ENCODE data around the gene SF3B1.
"Not testable (repeated sequence)": the region's sequence is repeated elsewhere in the genome, so short reads cannot be mapped to it uniquely, and the experiment has no call there.

The SF3B1 gene

DNA sequence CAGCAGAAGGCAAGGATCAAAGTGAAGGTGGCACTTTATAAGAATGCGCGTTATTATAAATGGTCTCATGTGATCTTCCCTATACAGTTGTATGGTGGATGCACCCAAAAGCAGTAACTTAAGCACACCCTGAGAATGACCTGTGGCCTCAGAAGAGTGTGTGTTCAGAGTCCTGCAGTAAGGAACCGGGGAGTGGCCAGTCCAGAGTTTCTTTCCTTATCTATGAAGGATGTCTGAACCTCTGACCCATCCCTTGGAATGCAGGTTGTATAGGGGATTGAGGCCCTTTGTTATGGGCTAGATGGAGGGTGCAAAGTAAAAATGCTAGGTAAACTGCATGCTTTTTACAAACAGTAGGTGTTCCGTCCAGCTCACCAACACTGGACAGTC is 80.7 kb downstream of the SF3B1 start:
- H3K9ac ChIP-seq (ENCODE audit: low read length) = no peak overlapping the region

DNA sequence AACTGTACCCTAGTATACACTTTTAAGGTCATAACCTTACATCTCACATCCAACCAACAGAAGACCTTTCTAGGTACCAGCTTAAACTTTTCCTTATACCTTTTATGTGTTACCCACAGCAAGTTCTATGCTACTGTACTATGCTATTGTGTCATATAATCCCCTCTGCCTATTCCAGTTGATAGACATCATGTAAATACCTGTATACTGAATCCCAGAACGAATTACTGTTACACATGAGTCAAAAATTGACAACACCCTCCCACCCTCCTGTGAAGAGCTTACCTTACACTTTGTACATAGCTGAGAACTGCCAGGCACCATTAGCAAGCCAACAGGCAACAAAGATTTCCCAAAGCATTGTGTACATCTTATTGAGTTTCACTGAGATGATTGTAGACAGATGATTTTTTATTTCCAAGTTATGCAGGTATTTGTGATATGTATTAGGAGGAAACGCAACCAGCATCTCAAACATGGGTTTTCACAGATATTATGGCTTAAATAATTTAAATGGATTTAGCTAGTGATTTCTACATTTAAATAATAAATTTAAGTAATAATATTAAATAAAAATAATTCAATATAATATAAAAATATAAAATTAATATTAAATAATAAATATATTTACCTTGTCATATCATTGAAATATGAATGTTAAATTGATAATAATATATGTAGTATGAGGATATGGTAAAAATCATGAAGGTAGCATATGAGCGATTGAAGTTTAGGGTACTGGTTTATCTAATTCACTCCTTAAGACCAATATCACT is 81.2 kb downstream of the SF3B1 start:
- Histone ChIP-seq H3K9me3 (ENCODE audit: control insufficient read depth, low read depth, low read length) (no peaks in the 10 kb centered on the region), H3K4me1 (ENCODE audit: control insufficient read depth, low read depth, low read length) (no peaks in the 10 kb centered on the region), H3K9ac (ENCODE audit: low read length) (no peak overlapping the region), H3K27ac (ENCODE audit: low read length) (no peak overlapping the region), H3K27me3 (ENCODE audit: control insufficient read depth, insufficient read depth, low read length) (no peaks in the 10 kb centered on the region), H3K4me3 (ENCODE audit: low read length) (no peak overlapping the region), H3K36me3 (ENCODE audit: control insufficient read depth, low read depth, low read length) (no peaks in the 10 kb centered on the region)

More for the DNA sequence above, 80.7 kb downstream of the SF3B1 start:
- no peaks in the 10 kb centered on the region for H3K27me3 ChIP-seq (ENCODE audit: control insufficient read depth, insufficient read depth, low read length)
- no peaks in the 10 kb centered on the region for H3K36me3 ChIP-seq (ENCODE audit: control insufficient read depth, low read depth, low read length)
- H3K4me1 ChIP-seq (ENCODE audit: control insufficient read depth, low read depth, low read length) = no peaks in the 10 kb centered on the region
- H3K9me3 ChIP-seq (ENCODE audit: control insufficient read depth, low read depth, low read length) = no peaks in the 10 kb centered on the region
- no peak overlapping the region for H3K27ac ChIP-seq (ENCODE audit: low read length)
- H3K4me3 ChIP-seq (ENCODE audit: low read length) = no peak overlapping the region

DNA sequence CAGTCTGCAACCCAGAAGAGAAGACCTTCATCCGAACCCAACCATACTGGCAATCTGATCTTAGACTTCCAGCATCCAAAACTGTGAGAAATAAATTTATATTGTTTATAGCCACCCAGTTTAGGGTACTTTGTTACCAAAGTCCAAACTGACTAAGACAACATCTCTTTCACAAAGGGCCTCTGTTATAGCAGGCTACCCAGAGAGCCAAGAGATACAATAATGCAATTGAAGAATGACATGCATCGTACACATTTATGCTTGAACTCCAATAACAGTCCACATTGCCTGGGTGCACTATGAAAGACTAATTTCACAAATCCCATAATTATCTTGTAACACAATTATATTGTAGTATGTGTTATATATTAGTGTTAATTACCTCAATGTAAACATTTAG is 85.1 kb downstream of the SF3B1 start:
- Histone ChIP-seq H3K36me3 (ENCODE audit: control insufficient read depth, low read depth, low read length) (no peaks in the 10 kb centered on the region), H3K27ac (ENCODE audit: low read length) (no peak overlapping the region), H3K4me1 (ENCODE audit: control insufficient read depth, low read depth, low read length) (no peaks in the 10 kb centered on the region), H3K9me3 (ENCODE audit: control insufficient read depth, low read depth, low read length) (no peaks in the 10 kb centered on the region), H3K9ac (ENCODE audit: low read length) (no peak overlapping the region), H3K4me3 (ENCODE audit: low read length) (no peak overlapping the region), H3K27me3 (ENCODE audit: control insufficient read depth, insufficient read depth, low read length) (no peaks in the 10 kb centered on the region)

DNA sequence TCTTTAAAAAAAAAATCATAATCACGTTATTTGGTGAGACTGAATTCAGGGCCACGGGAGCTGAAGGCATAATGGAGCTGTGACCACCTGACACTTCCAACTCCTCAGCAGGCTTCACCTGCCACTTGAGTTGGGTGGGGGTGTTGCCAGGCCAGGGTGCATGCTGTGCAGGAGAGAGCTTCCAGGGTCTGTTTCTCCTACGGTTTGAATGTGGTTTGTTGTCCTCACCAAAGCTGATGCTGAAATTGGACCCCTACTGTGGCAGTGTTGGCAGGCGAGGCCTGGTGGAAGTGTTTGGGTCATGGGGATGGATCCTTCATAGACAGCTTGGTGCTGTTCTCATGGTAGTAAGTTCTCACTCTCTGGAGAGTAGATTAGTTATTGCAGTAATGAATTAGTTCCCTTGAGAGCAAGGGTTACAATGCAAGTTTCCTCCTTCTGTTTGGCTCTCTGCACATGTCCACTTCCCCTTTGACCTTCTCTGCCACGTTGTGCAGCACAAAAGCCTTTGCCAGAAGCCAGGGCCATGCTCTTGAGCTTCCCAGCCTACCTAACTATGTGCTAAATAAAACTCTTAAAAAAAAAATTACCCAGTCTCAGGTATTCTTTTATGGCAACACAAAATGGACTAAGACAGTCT is 86.0 kb downstream of the SF3B1 start:
- H3K27ac ChIP-seq (ENCODE audit: low read length) = no peak overlapping the region
- no peak overlapping the region for H3K4me3 ChIP-seq (ENCODE audit: low read length)
- no peaks in the 10 kb centered on the region for H3K36me3 ChIP-seq (ENCODE audit: control insufficient read depth, low read depth, low read length)
- H3K9me3 ChIP-seq (ENCODE audit: control insufficient read depth, low read depth, low read length) = no peaks in the 10 kb centered on the region
- H3K9ac ChIP-seq (ENCODE audit: low read length) = no peak overlapping the region
- H3K27me3 ChIP-seq (ENCODE audit: control insufficient read depth, insufficient read depth, low read length) = no peaks in the 10 kb centered on the region
- H3K4me1 ChIP-seq (ENCODE audit: control insufficient read depth, low read depth, low read length) = no peaks in the 10 kb centered on the region

DNA sequence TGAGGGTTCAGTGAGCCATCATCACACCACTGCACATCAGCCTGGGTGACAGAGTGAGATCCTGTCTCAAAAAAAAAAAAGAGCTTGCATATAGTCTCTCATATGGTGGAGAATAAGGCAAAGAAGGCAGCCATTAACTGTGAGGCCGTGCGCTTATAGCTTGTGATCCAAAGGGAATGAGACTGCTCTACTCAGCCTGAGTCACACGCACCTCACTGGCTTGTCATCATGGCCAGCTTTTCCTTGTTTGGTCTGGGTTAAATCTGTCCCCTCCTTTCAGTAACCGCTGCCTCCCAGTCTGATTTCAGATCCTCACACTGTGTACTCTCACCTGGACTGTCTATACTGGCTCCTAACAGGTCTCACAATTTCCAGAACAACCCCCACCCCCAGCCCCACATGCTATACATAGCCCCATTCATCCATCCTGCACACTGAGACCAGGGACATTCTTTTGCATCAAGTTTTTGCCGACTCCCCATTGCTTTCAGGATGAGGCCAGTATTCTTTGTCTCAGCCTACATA is 88.9 kb downstream of the SF3B1 start:
- Histone ChIP-seq H3K36me3 (ENCODE audit: control insufficient read depth, low read depth, low read length) (no peaks in the 10 kb centered on the region), H3K4me3 (ENCODE audit: low read length) (no peak overlapping the region), H3K27me3 (ENCODE audit: control insufficient read depth, insufficient read depth, low read length) (no peaks in the 10 kb centered on the region), H3K9ac (ENCODE audit: low read length) (no peak overlapping the region), H3K27ac (ENCODE audit: low read length) (no peak overlapping the region), H3K4me1 (ENCODE audit: control insufficient read depth, low read depth, low read length) (no peaks in the 10 kb centered on the region), H3K9me3 (ENCODE audit: control insufficient read depth, low read depth, low read length) (no peaks in the 10 kb centered on the region)

DNA sequence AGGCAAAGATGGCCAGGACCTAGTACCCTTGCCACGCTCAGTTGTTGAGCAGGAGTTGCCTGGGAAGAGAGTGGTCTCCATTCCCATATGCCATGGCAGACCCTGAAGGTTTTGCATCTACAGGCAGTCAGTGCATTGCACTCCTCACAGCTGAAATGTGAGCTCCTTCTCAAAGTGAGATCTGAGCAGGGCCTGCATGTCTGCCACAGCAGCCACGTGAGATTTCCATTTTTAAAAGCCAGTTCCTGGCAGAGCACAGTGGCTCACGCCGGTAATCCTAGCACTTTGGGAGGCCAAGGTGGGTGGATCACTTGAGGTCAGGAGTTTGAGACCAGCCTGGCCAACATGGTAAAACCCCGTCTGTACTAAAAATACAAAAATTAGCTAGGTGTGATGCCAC is 90.9 kb downstream of the SF3B1 start:
- not testable (repeated sequence) for H3K4me3 ChIP-seq (ENCODE audit: low read length); H3K27ac ChIP-seq (ENCODE audit: low read length); H3K27me3 ChIP-seq (ENCODE audit: control insufficient read depth, insufficient read depth, low read length); H3K9me3 ChIP-seq (ENCODE audit: control insufficient read depth, low read depth, low read length); H3K36me3 ChIP-seq (ENCODE audit: control insufficient read depth, low read depth, low read length); H3K9ac ChIP-seq (ENCODE audit: low read length); H3K4me1 ChIP-seq (ENCODE audit: control insufficient read depth, low read depth, low read length)

DNA sequence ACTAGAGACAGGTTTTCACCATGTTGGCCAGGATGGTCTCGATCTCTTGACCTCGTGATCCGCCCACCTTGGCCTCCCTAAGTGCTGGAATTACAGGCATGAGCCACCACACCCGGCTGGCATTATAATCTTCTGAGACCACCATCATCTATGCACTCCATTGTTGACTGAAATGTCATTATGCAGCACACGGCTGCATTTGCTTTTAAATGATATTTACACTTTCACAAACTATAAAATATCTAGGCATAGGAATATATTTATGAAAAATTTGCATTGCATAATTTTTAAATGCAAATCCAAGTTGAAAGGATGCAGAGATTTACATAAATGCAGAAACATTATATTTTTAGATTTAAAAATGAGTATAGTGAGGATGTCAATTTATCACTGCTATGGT is 94.2 kb downstream of the SF3B1 start:
- H3K4me1 ChIP-seq (ENCODE audit: control insufficient read depth, low read depth, low read length) = no peaks in the 10 kb centered on the region
- no peaks in the 10 kb centered on the region for H3K9me3 ChIP-seq (ENCODE audit: control insufficient read depth, low read depth, low read length)
- H3K4me3 ChIP-seq (ENCODE audit: low read length) = no peak overlapping the region
- H3K36me3 ChIP-seq (ENCODE audit: control insufficient read depth, low read depth, low read length) = no peaks in the 10 kb centered on the region
- no peak overlapping the region for H3K27ac ChIP-seq (ENCODE audit: low read length)
- no peaks in the 10 kb centered on the region for H3K27me3 ChIP-seq (ENCODE audit: control insufficient read depth, insufficient read depth, low read length)
- H3K9ac ChIP-seq (ENCODE audit: low read length) = no peak overlapping the region

All from iPS-18a (cell line).